ENCODE data around the gene SLCO2B1.

Gene SLCO2B1

DNA sequence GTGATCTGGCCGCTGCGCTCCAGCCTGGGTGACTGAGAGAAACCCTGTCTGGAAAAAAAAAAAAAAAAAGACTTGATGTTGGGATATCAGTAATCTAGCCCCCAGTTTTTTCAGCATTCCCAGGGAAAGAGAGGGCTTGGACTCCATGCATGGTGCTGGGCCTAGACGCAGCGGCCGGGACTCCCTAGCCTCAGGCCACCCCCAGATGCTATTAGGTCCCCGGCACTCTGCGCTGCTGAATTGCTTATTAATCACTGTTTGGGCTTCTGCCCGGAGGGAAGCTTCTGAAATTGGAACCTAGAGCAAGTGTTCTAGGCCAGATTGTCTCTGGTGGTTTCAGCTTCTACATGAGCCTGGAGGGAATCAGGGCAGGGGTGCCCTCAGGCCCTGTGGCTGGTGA, 39.0 kb downstream of the SLCO2B1 start:
- Histone ChIP-seq H3K36me3 (no peaks in the 10 kb centered on the region), H3K9me3 (no peaks in the 10 kb centered on the region), H3K4me1 (peaks cover 5% of the 10 kb centered on the region; the same call in 1 of the 2 replicates), H3K4me3 (ENCODE audit: low read depth, low read length) (no peak overlapping the region), H3K27me3 (no peaks in the 10 kb centered on the region)
- TF ChIP-seq, protein P1, sequence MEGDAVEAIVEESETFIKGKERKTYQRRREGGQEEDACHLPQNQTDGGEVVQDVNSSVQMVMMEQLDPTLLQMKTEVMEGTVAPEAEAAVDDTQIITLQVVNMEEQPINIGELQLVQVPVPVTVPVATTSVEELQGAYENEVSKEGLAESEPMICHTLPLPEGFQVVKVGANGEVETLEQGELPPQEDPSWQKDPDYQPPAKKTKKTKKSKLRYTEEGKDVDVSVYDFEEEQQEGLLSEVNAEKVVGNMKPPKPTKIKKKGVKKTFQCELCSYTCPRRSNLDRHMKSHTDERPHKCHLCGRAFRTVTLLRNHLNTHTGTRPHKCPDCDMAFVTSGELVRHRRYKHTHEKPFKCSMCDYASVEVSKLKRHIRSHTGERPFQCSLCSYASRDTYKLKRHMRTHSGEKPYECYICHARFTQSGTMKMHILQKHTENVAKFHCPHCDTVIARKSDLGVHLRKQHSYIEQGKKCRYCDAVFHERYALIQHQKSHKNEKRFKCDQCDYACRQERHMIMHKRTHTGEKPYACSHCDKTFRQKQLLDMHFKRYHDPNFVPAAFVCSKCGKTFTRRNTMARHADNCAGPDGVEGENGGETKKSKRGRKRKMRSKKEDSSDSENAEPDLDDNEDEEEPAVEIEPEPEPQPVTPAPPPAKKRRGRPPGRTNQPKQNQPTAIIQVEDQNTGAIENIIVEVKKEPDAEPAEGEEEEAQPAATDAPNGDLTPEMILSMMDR (IDR thresholded peaks at IDR 0.05; ENCODE audit: low read depth, low read length): no peak
- DNase-seq: no peak

DNA sequence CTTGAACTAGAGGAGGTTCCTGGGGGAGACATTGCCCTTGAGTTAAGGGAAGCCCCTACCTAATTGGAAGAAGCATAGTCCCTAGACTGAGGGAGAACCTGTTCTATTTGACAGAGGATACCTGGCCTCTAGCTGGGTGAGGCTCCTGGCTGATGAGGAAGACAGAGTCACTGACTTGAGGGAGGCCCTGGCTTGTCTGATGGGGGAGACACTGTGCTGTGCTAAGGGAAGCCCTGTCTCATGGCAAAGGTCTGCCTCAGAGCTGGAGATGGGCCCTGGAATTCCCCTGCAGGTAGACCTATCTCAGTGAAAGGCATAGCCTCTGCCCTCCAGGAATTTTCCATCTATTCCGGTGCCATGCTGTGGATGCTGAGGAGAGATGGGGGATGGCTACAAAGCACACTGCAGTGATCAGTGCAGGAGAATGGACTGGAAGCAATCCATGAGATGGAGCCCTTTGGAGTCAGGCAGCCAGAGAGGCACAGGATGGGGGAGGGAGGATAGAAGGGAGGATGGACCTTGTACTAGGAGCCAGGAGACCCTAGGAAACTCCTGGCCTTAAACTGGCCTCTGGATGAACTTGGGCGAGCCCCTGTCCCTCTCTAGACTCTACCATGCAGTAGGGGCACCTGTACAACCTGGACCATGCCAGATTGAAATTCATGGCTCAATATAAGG, 39.9 kb downstream of the SLCO2B1 start:
- TF ChIP-seq, protein P1 (IDR thresholded peaks at IDR 0.05; ENCODE audit: low read depth, low read length): no peak
- no peak for DNase-seq

DNA sequence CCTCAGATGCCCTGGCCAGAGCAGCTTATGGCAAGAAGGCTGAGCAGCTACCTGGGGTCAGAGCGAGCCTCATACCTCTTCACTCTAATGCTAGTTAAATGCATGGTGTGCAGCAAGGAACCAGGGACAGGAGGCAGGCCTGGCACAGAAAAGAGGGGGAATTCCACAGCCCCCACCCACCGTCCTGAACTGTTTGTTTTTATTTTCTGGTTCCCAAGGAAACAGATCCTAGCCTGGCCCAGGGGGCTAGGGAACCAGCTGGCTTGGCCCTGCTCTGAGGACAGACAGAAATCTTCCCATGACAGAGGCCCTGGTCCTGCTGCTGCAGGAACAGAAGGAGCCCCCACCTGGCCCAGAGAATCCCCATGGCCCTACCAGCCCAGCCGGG, 40.4 kb downstream of the SLCO2B1 start:
- peaks cover 8% of the 10 kb centered on the region; the same call in 1 of the 2 replicates for H3K4me1 ChIP-seq
- no peaks in the 10 kb centered on the region for H3K9me3 ChIP-seq
- no peaks in the 10 kb centered on the region for H3K36me3 ChIP-seq
- no peaks in the 10 kb centered on the region for H3K27me3 ChIP-seq
- DNase-seq: no peak
- TF ChIP-seq, protein P1 (IDR thresholded peaks at IDR 0.05; ENCODE audit: low read depth, low read length): no peak
- no peak overlapping the region for H3K4me3 ChIP-seq (ENCODE audit: low read depth, low read length)

More for the DNA sequence above, 39.9 kb downstream of the SLCO2B1 start:
- no peak overlapping the region for H3K4me3 ChIP-seq (ENCODE audit: low read depth, low read length)
- H3K9me3 ChIP-seq: no peaks in the 10 kb centered on the region
- peaks cover 8% of the 10 kb centered on the region; the same call in 1 of the 2 replicates for H3K4me1 ChIP-seq
- H3K27me3 ChIP-seq: no peaks in the 10 kb centered on the region
- H3K36me3 ChIP-seq: no peaks in the 10 kb centered on the region

DNA sequence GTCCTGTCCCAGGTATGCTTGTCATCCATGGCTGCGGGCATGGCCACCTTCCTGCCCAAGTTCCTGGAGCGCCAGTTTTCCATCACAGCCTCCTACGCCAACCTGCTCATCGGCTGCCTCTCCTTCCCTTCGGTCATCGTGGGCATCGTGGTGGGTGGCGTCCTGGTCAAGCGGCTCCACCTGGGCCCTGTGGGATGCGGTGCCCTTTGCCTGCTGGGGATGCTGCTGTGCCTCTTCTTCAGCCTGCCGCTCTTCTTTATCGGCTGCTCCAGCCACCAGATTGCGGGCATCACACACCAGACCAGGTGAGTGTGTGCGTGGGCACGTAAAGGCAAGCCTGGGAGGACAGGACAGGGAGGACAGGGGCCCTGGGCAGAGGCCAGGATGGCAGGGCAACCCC, 42.4 kb downstream of the SLCO2B1 start:
- H3K4me3 ChIP-seq (ENCODE audit: low read depth, low read length): no peak overlapping the region
- H3K27me3 ChIP-seq: no peaks in the 10 kb centered on the region
- H3K4me1 ChIP-seq: peaks cover 8% of the 10 kb centered on the region; the same call in 1 of the 2 replicates
- TF ChIP-seq, protein P1 (IDR thresholded peaks at IDR 0.05; ENCODE audit: low read depth, low read length): no peak
- no peaks in the 10 kb centered on the region for H3K36me3 ChIP-seq
- no peaks in the 10 kb centered on the region for H3K9me3 ChIP-seq
- no peak for DNase-seq

DNA sequence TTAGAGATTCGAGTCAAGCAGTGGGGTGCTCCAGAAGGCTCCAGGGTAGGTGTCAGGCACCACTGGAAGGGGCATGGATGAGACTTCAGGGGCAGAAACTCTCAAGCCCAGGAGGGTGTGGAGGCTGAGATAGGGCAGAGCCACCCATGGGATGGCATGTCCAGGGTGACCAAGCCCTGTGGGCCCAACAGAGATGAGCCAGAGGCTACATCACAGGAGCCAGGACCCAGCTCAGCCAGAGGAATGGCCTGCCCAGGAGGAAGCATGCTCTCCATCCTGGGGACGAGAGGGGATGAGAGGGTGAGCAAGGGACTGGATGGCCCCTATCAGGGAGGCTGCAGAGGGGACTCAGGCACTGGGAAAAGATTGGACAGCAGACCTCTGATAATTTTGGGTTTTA, 42.8 kb downstream of the SLCO2B1 start:
- Histone ChIP-seq H3K9me3 (no peaks in the 10 kb centered on the region), H3K36me3 (no peaks in the 10 kb centered on the region), H3K4me1 (peaks cover 6% of the 10 kb centered on the region; the same call in 1 of the 2 replicates), H3K4me3 (ENCODE audit: low read depth, low read length) (no peak overlapping the region), H3K27me3 (no peaks in the 10 kb centered on the region)
- DNase-seq: no peak
- TF ChIP-seq, protein P1 (IDR thresholded peaks at IDR 0.05; ENCODE audit: low read depth, low read length): no peak

DNA sequence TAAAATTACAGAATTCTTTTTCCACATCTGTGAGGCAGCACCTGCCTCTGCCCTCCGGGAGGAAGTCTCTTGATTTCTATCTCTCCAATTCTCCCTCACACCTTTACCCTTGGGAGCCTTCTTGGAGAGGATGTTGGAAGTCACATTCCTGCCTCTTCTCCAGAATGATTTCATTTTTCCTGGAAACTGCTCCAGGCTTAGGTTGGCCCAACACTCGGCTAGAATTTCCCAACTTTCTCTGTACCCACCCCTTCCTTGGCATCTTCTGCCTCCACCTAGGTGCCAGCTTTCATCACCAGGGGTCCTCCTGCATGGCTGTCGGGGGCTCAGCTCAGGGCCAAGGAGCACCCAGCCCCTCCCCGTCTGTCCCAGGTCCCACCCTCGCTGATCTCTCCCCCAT, 43.2 kb downstream of the SLCO2B1 start:
- DNase-seq: no peak
- Histone ChIP-seq H3K36me3 (no peaks in the 10 kb centered on the region), H3K9me3 (no peaks in the 10 kb centered on the region), H3K4me3 (ENCODE audit: low read depth, low read length) (no peak overlapping the region), H3K27me3 (no peaks in the 10 kb centered on the region), H3K4me1 (peaks cover 3% of the 10 kb centered on the region; the same call in 1 of the 2 replicates)
- TF ChIP-seq, protein P1 (IDR thresholded peaks at IDR 0.05; ENCODE audit: low read depth, low read length): no peak
